Testis (tissue), 5 donors: ENCODE data around the gene FAM25A. TPM values are rescaled to one million over a fixed set of nuclear protein-coding genes. Genes with fewer than 3 reads are reported as not detected.
"Not testable (repeated sequence)": the region's sequence is repeated elsewhere in the genome, so short reads cannot be mapped to it uniquely, and the experiment has no call there.

Experiments
- DNase-seq: peaks from one replicate; pipeline ENCODE4 v3.0.0-alpha.2; 2019
- H3K27ac ChIP-seq, 2 donors: fragments of 200-600 bp; sonication (generic); one replicate each; pipeline ENCODE4 v1.5.1; 2019
- H3K27me3 ChIP-seq: fragments of 200-600 bp; sonication (generic); one replicate; pipeline ENCODE4 v1.5.1; 2019
- H3K36me3 ChIP-seq: fragments of 200-600 bp; sonication (generic); one replicate; pipeline ENCODE4 v1.5.1; 2017; ENCODE audit warnings: low read depth; ENCODE audit errors: missing control alignments
- H3K4me1 ChIP-seq: fragments of 200-600 bp; sonication (generic); one replicate; pipeline ENCODE4 v1.5.1; 2019
- H3K4me3 ChIP-seq, 2 donors: fragments of 200-600 bp; sonication (generic); one replicate each; pipeline ENCODE4 v1.5.1; 2017 to 2019
- H3K9me3 ChIP-seq: fragments of 200-600 bp; sonication (generic); one replicate; pipeline ENCODE4 v1.5.1; 2017
- CTCF ChIP-seq, 3 experiments: fragments of 450-650 bp in 2 of 3; fragments of 200-600 bp in 1 of 3; sonication (generic) in 1 of 3; IDR thresholded peaks; one replicate each; pipeline ENCODE4 v1.5.1; 2016 to 2019; ENCODE audit warnings: antibody characterized with exemption in 3 of 3, mild to moderate bottlenecking in 2 of 3, moderate library complexity in 1 of 3
- POLR2A ChIP-seq: fragments of 450-650 bp; IDR thresholded peaks from one replicate; pipeline ENCODE4 v1.6.1; 2017; ENCODE audit warnings: antibody characterized with exemption, mild to moderate bottlenecking, moderate library complexity
- WGBS, 2 donors: methylation state at CpG; one replicate each; pipeline ENCODE4 v1.1.5; 2018; 5-methylcytosine and 5-hydroxymethylcytosine counted together
- intact Hi-C: fragments of 100-400 bp; cut with DNase I; formaldehyde crosslinking; loops from one replicate; pipeline ENCODE4 v1.15.1; 2023; ENCODE audit warnings: low total_unique reads
- long read RNA-seq, 2 donors: transcript quantifications; one replicate each; lab custom pipeline, GENCODE V29; 2026
- polyA plus RNA-seq: library from polyadenylated mRNA; stranded (reverse); fragments of 350-450 nt; fragmentation: Illumina TruSeq; extraction: RNeasy Lipid Tissue Mini Kit (QIAGEN cat#74804); gene quantifications from one replicate; pipeline ENCODE4 v1.2.3, GENCODE V29; 2014; ENCODE audit warnings: low read depth, low replicate concordance; ENCODE audit not compliant: insufficient read depth
- total RNA-seq, 2 donors: library from RNA; depleted of rRNA; stranded (reverse); fragments of >200 nt; gene quantifications; one replicate each; pipeline ENCODE4 v1.2.3, GENCODE V29; 2016

The FAM25A gene
- total RNA-seq (not detected), polyA plus RNA-seq (not detected)
- long read RNA-seq, donor 1, result 0 reads
- long read RNA-seq, donor 2, result 0 reads

GRCh38 chr10:87020056-87020455, at the start of gene FAM25A:
FAM25A (plus strand) TSS chr10:87020294; CDS start chr10:87020325, 31 bp downstream.
- H3K9me3 ChIP-seq, DNase-seq, H3K36me3 ChIP-seq, H3K27ac ChIP-seq, H3K4me3 ChIP-seq, H3K4me1 ChIP-seq, H3K27me3 ChIP-seq, intact Hi-C loops: not testable (repeated sequence)
- 97% methylated on average over 9 of the region's 9 CpGs; no CpG with 5 or more reads in 1 of the 2 donors for WGBS, 2 donors

- peak overlapping the region; percentile 66 to 80 for H3K4me3 ChIP-seq
- intact Hi-C loops, result loop anchor here (10.0 kb wide), 1 partner anchor 124 kb away; the partner anchor contains the start of genes GLUD1 and SHLD2
- H3K4me1 ChIP-seq, result peaks cover 34% of the 10 kb centered on the region
- TF ChIP-seq CTCF (IDR thresholded peaks at IDR 0.05) (peak in 1 of 3 experiments; percentile 25), POLR2A (peak; percentile 75)
- H3K9me3 ChIP-seq, result no peaks in the 10 kb centered on the region
- DNase-seq, result no peak
- no peaks in the 10 kb centered on the region for H3K36me3 ChIP-seq
- H3K27me3 ChIP-seq, result no peaks in the 10 kb centered on the region
- peak overlapping the region; percentile 86 to 98 for H3K27ac ChIP-seq
- WGBS, 2 donors, result 0 to 3% methylated on average over 1 to 20 of the region's 20 CpGs
These were observed 49.2 kb upstream of the FAM25A start for GRCh38 chr10:86970982-86971231.

GRCh38 chr10:86971232-86971991, 48.7 kb upstream of the FAM25A start:
- peaks cover 31% of the 10 kb centered on the region for H3K4me1 ChIP-seq
- H3K27me3 ChIP-seq, result no peaks in the 10 kb centered on the region
- no peak for TF ChIP-seq POLR2A
- peak in 1 of 3 experiments; percentile 37 for TF ChIP-seq CTCF (IDR thresholded peaks at IDR 0.05)
- H3K4me3 ChIP-seq, result peak overlapping the region; percentile 66 to 80
- peak; percentile 90 for DNase-seq
- H3K36me3 ChIP-seq, result no peaks in the 10 kb centered on the region
- peak overlapping the region; percentile 86 to 98 for H3K27ac ChIP-seq
- WGBS, 2 donors, result 3 to 9% methylated on average over 35 to 65 of the region's 66 CpGs
- no peaks in the 10 kb centered on the region for H3K9me3 ChIP-seq
- intact Hi-C loops, result loop anchor here (10.0 kb wide), 1 partner anchor 123 kb away; the partner anchor contains the start of genes GLUD1 and SHLD2

GRCh38 chr10:86972613-86973380, 47.3 kb upstream of the FAM25A start:
- 79 to 83% methylated on average over 9 to 10 of the region's 11 CpGs for WGBS, 2 donors

More at GRCh38 chr10:86972613-86973380, 47.3 kb upstream of the FAM25A start:
- Histone ChIP-seq H3K27ac (peak overlapping the region; percentile 86 to 98), H3K9me3 (no peaks in the 10 kb centered on the region), H3K4me1 (peaks cover 23% of the 10 kb centered on the region), H3K36me3 (no peaks in the 10 kb centered on the region), H3K27me3 (no peaks in the 10 kb centered on the region), H3K4me3 (no peak overlapping the region)
- no peak for TF ChIP-seq POLR2A
- TF ChIP-seq CTCF (IDR thresholded peaks at IDR 0.05), result no peak
- intact Hi-C loops, result loop anchor here (10.0 kb wide), 1 partner anchor 122 kb away; the partner anchor contains the start of genes GLUD1 and SHLD2
- no peak for DNase-seq
